HEK293T (cell line): ENCODE measurements around the gene PREX1.

Source experiments
- CTCF ChIA-PET: fragments of 350-600 bp; formaldehyde crosslinking; extraction: SDS; loops from one replicate; lab custom pipeline; 2021; ENCODE audit warnings: antibody characterized with exemption, inconsistent platforms; lab: Yijun Ruan, JAX
- POLR2A ChIA-PET: fragments of 350-600 bp; formaldehyde crosslinking; extraction: SDS; loops from one replicate; lab custom pipeline; 2020; ENCODE audit warnings: antibody characterized with exemption, inconsistent platforms; lab: Yijun Ruan, JAX
- DNase-seq: peaks from one replicate; pipeline ENCODE4 v3.0.0; 2012; ENCODE audit warnings: mixed read lengths; ENCODE audit errors: extremely low spot score
- ARNT ChIP-seq: fragments of 450-650 bp; IDR thresholded peaks from 2 replicates; pipeline ENCODE4 v1.6.1; 2017; ENCODE audit warnings: mild to moderate bottlenecking
- BHLHE40 ChIP-seq: fragments of 450-650 bp; IDR thresholded peaks from 2 replicates; pipeline ENCODE4 v1.6.1; 2016; ENCODE audit warnings: mild to moderate bottlenecking, moderate library complexity, borderline replicate concordance
- CTBP1 ChIP-seq: fragments of 450-650 bp; IDR thresholded peaks from 2 replicates; pipeline ENCODE4 v1.6.1; 2016; ENCODE audit warnings: borderline replicate concordance
- ELF4 ChIP-seq: fragments of 450-650 bp; IDR thresholded peaks from 2 replicates; pipeline ENCODE4 v1.6.1; 2017; ENCODE audit warnings: antibody characterized with exemption
- FOXA1 ChIP-seq: fragments of 450-650 bp; IDR thresholded peaks from 2 replicates; pipeline ENCODE4 v1.6.1; 2016; ENCODE audit warnings: mild to moderate bottlenecking
- FOXK2 ChIP-seq: fragments of 450-650 bp; IDR thresholded peaks from 2 replicates; pipeline ENCODE4 v1.6.1; 2016; ENCODE audit warnings: mild to moderate bottlenecking
- FOXM1 ChIP-seq: fragments of 450-650 bp; IDR thresholded peaks from 2 replicates; pipeline ENCODE4 v1.6.1; 2017; ENCODE audit warnings: mild to moderate bottlenecking, borderline replicate concordance
- HDGF ChIP-seq: fragments of 450-650 bp; IDR thresholded peaks from 2 replicates; pipeline ENCODE4 v1.6.1; 2017; ENCODE audit warnings: antibody characterized with exemption, borderline replicate concordance
- L3MBTL2 ChIP-seq: fragments of 450-650 bp; conservative IDR thresholded peaks from 2 replicates; pipeline ENCODE4 v1.6.1; 2016; ENCODE audit warnings: mild to moderate bottlenecking
- LEF1 ChIP-seq: fragments of 450-650 bp; IDR thresholded peaks from 2 replicates; pipeline ENCODE4 v1.6.1; 2017; ENCODE audit warnings: mild to moderate bottlenecking, borderline replicate concordance
- NFRKB ChIP-seq: fragments of 450-650 bp; IDR thresholded peaks from 2 replicates; pipeline ENCODE4 v1.6.1; 2016; ENCODE audit warnings: mild to moderate bottlenecking, moderate library complexity
- PKNOX1 ChIP-seq: fragments of 450-650 bp; IDR thresholded peaks from 2 replicates; pipeline ENCODE4 v1.6.1; 2016
- SP1 ChIP-seq: fragments of 450-650 bp; IDR thresholded peaks from 2 replicates; pipeline ENCODE4 v1.6.1; 2017
- SUZ12 ChIP-seq: fragments of 450-650 bp; IDR thresholded peaks from 2 replicates; pipeline ENCODE4 v1.6.1; 2016; ENCODE audit warnings: mild to moderate bottlenecking
- TARDBP ChIP-seq: fragments of 450-650 bp; IDR thresholded peaks from 2 replicates; pipeline ENCODE4 v1.6.1; 2016
- ZNF384 ChIP-seq: fragments of 450-650 bp; IDR thresholded peaks from 2 replicates; pipeline ENCODE4 v1.6.1; 2016

PREX1 gene

GRCh38 chr20:48710341-48711043 is 117.3 kb downstream of the PREX1 start:
- CTCF ChIA-PET, result no interaction called here

GRCh38 chr20:48709744-48710143 is 118.1 kb downstream of the PREX1 start:
- POLR2A ChIA-PET, result no interaction called here
- no peak for DNase-seq
- CTCF ChIA-PET, result no interaction called here
- no peak for TF ChIP-seq FOXA1
- TF ChIP-seq HDGF, result no peak
- no peak for TF ChIP-seq BHLHE40
- no peak for TF ChIP-seq LEF1
- TF ChIP-seq NFRKB, result no peak
- no peak for TF ChIP-seq ARNT
- no peak for TF ChIP-seq L3MBTL2
- TF ChIP-seq PKNOX1, result no peak
- no peak for TF ChIP-seq CTBP1
- no peak for TF ChIP-seq TARDBP
- TF ChIP-seq FOXM1, result no peak
- TF ChIP-seq SUZ12, result no peak

More at GRCh38 chr20:48710341-48711043, 117.3 kb downstream of the PREX1 start:
- DNase-seq, result no peak
- TF ChIP-seq HDGF (no peak), BHLHE40 (no peak), PKNOX1 (no peak), SP1 (no peak), SUZ12 (no peak), FOXM1 (no peak), LEF1 (no peak), ELF4 (no peak), ARNT (no peak), L3MBTL2 (no peak), ZNF384 (no peak), NFRKB (no peak), FOXA1 (no peak), CTBP1 (no peak), TARDBP (no peak)
- POLR2A ChIA-PET, result no interaction called here

- no peak for DNase-seq
- TF ChIP-seq ELF4, result no peak
- TF ChIP-seq FOXM1, result no peak
- no peak for TF ChIP-seq NFRKB
- TF ChIP-seq ZNF384, result no peak
- CTCF ChIA-PET, result no interaction called here
- POLR2A ChIA-PET, result no interaction called here
These were observed 118.6 kb downstream of the PREX1 start for GRCh38 chr20:48709058-48709691.

GRCh38 chr20:48708630-48709029 is 119.2 kb downstream of the PREX1 start:
- DNase-seq, result no peak
- ChIA-PET CTCF (no interaction called here), POLR2A (no interaction called here)
- no peak for TF ChIP-seq BHLHE40
- TF ChIP-seq PKNOX1, result no peak
- no peak for TF ChIP-seq FOXM1
- no peak for TF ChIP-seq HDGF
- no peak for TF ChIP-seq FOXA1
- TF ChIP-seq CTBP1, result no peak
- TF ChIP-seq SUZ12, result no peak
- no peak for TF ChIP-seq L3MBTL2
- no peak for TF ChIP-seq TARDBP
- no peak for TF ChIP-seq ZNF384

- no peak for DNase-seq
- ChIA-PET POLR2A (no interaction called here), CTCF (no interaction called here)
- TF ChIP-seq FOXA1, result no peak
- no peak for TF ChIP-seq NFRKB
- TF ChIP-seq SP1, result no peak
- no peak for TF ChIP-seq SUZ12
- no peak for TF ChIP-seq ARNT
- TF ChIP-seq FOXK2, result no peak
- no peak for TF ChIP-seq FOXM1
- no peak for TF ChIP-seq PKNOX1
These were observed 119.7 kb downstream of the PREX1 start for GRCh38 chr20:48708116-48708515.

GRCh38 chr20:48706710-48707365 is 121.0 kb downstream of the PREX1 start:
- TF ChIP-seq ELF4 (no peak), SP1 (no peak), ARNT (no peak), CTBP1 (no peak), ZNF384 (no peak), HDGF (no peak), FOXK2 (no peak), PKNOX1 (no peak)
- DNase-seq, result no peak
- CTCF ChIA-PET, result no interaction called here
- POLR2A ChIA-PET, result interaction anchor here (1.0 kb wide), 1 partner anchor 8 kb away, joined by 3 read pairs; no protein-coding TSS in a partner anchor
